GM18873 (cell line): ENCODE results near the gene NDUFB2.
"Not testable (repeated sequence)": the region's sequence is repeated elsewhere in the genome, so short reads cannot be mapped to it uniquely, and the experiment has no call there.

Source experiments
- ATAC-seq: cut with Tn5 transposase; IDR thresholded peaks from one replicate; pipeline ENCODE4 v1.9.1; 2021; ENCODE audit warnings: mild to moderate bottlenecking, moderate library complexity, moderate number of reproducible peaks; ENCODE audit not compliant: unreplicated experiment, low FRiP score

Gene NDUFB2

DNA sequence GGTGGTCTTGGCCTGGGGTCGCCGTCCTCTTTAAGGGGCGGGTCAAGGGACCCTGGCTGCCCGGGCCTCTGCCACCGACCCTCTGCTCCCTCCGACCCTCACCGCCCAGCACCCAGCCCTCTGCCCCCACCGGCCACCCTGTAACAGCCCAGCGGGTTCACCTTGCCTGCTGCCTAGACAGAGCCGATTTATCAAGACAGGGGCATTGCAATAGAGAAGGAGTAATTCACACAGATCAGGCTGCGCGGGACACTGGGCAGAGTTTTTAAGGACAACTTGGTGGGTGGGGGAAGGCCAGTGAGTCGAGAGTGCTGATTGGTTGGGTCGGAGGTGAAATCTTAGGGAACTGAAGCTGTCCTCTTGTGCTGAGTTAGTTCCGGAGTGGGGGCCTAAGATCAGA is 24.5 kb upstream of the NDUFB2 start:
- no peak for ATAC-seq

DNA sequence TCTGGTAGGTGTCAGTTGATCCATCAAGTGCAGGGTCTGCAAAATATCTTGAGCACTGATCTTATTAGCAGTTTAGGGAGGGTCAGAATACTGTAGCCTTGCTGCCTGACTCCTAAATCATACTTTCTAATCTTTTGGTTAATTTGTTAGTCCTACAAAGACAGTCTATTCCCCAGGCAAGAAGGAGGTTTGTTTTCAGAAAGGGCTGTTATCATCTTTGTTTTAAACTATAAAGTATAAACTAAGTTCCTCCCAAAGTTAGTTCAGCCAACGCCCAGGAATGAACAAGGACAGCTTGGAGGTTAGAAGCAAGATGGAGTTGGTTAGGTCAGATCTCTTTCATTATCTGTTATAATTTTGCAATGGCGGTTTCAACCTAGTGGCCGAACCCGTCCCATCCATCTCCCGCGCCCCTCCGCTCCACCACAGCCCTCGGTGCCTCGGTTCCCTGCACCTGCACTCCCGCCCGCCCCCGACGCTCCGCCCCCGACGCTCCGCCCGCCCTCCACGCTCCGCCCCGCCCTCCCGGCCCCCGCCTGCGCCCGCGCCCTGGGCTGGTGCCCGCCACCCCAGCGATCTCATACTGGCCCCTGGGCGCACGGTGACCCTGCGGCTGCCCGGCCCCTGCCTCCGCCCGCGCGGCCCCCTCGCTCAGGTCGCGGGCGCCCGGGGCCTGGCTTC is 24.0 kb upstream of the NDUFB2 start, which contains the start of gene ADCK2:
TSS of gene ADCK2 (plus strand) at position 564 of the 681 bp plus-strand sequence. CDS start 386 bp downstream, outside the sequence.
- peak; percentile 36 for ATAC-seq

DNA sequence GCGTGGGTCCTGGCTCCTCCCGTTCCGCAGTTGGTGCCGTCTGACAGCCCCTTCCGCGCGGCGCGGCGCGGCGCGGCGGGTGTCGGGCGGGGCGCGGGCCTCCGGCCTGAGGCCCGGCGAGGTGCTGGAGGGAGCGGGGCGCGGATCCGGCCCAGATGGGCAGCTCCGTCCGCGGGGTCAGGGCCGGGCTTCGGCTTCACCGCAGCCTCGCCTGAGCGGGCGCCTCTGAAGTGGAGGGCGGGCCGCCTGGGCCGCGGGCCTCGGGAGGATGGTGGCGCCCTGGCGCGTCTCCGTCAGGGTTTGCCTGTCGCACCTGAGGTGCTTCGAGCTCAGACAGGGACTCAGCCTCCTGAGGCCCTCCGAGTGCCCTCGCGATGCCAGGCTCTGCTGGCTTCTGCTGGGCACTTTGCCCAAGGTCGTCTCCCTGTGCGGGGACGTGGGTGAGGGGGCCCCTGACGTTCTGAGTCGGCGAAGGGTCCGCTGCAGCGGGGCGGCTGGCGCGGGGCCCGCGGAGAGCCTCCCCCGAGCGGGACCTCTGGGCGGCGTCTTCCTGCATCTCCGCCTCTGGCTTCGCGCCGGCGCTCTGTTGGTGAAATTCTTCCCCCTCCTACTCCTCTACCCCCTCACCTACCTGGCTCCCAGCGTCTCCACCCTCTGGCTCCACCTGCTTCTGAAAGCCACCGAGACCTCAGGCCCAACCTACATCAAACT is 23.3 kb upstream of the NDUFB2 start:
- peak; percentile 51 for ATAC-seq

DNA sequence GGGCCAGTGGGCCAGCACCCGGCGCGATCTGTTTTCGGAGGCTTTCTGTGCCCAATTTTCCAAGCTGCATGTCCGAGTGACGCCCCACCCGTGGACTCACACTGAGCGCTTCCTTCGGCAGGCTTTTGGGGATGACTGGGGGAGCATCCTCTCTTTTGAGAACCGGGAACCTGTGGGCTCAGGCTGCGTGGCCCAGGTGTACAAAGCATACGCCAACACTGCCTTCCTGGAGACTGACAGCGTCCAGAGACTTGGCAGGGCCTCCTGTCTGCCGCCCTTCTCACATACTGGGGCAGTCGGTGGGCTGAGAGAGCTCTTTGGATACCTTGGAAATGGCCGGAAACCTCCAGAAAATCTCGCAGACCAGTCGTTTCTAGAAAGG is 22.7 kb upstream of the NDUFB2 start:
- ATAC-seq: no peak

DNA sequence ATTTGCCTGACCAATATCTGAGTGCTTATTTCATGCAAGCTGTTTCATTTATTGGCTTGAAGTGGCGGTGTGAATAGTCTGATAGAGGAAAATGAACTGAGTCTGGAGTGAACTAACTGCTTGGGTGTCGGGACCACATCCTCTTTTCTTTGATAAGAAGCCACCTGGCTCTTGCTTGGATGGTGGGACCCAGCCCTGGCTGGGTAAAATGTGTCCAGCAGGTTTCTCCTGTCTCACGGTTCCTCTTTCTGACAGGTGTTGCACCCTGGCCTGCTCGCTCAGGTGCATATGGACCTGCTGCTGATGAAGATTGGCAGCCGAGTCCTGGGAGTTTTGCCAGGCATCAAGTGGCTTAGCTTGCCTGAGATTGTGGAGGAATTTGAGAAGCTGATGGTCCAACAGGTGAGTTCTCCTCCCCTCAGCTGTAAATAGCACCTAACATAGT is 22.1 kb upstream of the NDUFB2 start:
- ATAC-seq: no peak

DNA sequence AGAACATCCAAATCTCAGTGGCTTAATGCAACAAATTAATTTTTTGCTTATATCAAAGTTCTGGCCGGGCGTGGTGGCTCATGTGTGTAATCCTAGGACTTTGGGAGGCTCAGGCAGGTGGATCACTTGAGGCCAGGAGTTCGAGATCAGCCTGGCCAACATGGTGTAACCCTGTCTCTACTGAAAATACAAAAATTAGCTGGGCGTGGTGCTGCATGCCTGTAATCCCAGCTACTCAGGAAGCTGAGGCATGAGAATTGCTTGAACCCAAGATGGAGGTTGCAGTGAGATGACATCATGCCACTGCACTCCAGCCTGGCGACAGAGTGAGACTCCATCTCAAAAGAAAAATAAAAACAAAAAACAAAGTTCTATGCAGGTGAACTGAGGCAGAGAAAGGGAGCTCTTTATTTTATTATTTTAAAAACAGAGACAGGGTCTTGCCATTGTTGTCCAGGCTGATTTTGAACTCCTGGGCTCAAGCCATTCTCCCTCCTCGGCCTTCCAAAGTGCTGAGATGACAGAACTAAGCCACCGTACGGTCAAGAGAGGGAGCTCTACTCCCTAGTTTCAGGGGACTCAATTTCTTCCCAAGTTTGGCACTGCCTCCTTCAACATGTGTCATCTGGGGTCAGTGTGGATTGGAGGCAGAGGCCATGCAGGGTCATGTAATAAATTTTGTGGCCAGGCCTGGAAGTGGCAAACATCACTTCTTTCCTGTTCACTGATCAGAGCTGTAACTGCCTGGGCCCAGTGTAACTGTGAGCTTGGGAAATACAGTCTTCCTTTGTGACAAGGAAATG is 21.4 kb upstream of the NDUFB2 start:
- ATAC-seq: no peak

DNA sequence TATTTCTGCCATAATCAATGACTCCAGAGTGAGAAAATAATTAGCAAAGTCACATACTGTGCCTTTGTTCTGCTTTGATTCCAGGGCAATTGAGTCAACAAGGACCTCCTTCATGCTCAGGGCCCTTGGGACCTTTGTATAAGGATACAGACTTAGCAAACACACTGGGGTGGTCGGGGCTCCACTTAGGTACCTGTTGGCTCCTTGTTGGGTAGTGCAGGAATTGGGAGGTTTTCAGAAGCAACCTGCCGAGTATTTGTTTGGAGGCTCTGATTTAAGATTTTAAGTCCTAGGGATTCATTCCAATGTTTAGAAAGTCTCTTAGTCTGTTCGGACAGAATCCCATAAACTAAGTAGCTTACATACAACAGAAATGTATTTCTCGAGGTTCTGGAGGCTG is 20.8 kb upstream of the NDUFB2 start:
- ATAC-seq: no peak

DNA sequence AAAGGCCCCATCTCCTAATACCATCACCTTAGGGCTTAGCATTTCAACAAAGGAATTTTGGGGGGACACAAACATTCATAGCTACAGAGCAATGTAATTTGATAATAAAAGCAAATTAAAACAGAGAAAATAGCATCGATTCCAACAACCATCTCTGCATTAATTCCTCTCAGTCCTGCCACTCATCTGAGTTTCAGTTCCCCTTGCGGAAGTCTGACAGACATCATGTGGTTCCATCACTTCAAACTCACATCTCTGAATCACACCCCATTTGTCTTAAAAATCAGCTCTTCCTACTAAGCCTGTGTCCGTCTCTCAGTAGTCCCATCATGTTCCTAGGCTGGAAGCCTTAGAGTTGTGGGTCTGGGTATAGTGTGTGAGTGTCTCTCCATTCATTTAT is 20.2 kb upstream of the NDUFB2 start:
- no peak for ATAC-seq

DNA sequence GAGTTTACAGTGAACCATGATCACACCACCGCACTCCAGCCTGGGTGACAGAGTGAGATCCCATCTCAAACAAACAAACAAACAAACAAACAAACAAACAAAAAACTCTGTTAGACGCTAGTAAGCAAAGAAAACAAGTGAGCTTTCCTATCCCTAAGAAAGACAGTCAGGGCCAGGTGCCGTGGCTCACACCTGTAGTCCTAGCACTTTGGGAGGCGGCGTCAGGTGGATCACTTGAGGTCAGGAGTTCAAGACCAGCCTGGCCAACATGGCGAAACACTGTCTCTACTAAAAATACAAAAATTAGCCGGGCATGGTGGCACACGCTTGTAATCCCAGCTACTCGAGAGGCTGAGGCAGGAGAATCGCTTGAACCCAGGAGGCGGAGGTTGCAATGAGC is 19.6 kb upstream of the NDUFB2 start:
- ATAC-seq: not testable (repeated sequence)

DNA sequence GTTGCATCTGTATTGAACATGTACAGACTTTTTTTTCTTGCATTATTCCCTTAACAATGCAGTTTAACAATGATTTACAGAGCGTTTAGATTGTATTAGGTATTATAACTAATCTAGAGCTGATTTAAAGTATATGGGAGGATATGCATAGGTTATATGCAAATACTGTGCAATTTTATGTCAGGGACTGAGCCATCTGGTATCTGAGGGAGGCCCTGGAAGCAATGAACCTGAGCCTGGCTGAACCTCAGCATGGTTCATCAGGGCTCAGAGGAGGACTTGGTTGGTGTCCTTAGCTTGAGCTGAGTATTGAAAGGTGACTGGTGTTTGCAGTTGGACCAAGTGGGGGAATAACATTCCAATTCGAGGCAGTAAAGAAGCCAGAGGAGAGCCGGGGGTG is 19.0 kb upstream of the NDUFB2 start:
- no peak for ATAC-seq

DNA sequence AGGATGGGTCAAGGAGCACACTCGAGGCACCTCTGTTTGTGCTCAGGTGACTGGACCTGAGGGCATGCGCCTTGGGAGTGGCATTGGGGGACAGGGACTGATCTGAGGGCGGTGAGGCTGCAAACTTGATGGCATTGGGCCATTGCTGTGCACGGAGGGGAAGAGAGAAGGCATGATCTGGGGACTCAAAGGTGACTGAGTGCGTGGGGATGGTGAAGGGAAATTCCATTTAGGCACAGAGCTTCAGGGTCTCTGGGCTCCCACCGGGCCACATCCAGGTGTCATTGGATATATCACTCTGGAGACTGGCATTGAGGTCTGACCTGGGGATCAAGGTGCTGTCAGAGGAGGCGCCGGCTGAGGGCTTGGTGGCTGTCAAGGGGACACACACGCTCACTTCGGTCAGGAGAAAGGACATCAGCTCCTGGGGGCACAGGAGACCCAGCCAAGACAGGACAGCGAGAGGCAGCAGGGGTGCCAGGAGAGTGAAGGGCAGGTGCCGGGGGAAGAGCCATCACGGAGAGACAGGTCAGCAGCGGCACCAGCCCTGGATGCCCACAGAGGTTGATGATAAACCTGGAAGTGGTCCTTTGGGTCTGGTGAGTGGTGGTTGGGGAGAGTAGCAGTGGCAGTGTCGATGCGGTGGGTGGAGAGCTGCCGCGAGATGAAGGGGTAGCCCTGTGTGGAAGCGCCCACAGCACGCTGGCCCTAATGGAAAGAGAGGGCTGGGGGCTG is 18.3 kb upstream of the NDUFB2 start:
- ATAC-seq: no peak

DNA sequence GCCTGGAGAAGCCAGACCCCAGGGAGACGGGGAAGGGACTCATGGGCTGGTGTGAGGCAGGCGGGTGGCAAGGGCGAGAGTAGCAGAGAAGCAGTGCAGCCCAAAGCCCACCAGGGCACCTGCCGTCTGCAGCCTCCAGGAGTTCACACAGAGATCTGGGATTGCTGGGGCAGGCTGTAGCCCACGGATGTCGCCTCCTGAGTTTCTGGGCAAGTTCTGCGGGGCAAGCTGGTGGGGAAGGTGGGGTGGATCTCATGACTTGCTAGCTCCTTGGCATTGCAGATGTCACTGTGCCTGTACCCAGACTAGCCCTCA is 17.7 kb upstream of the NDUFB2 start:
- no peak for ATAC-seq

DNA sequence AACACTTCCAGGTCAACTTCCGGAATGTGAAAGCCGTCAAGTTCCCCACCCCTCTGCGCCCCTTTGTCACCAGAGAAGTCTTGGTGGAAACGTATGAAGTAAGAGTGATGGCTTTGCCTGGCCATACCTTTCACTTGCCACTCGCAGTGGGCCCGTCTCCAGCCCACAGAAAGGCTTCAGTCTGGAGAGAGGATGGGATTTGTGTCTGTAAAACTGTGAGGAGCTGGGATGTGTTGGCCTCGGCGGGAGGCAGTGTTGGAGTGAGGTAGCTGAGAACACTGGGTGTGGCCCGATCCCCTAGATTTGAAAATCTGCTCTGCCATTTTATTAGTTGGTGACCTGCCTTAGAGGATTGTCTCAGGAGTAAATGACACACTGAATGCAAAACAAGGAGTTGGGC is 17.3 kb upstream of the NDUFB2 start:
- ATAC-seq: no peak

DNA sequence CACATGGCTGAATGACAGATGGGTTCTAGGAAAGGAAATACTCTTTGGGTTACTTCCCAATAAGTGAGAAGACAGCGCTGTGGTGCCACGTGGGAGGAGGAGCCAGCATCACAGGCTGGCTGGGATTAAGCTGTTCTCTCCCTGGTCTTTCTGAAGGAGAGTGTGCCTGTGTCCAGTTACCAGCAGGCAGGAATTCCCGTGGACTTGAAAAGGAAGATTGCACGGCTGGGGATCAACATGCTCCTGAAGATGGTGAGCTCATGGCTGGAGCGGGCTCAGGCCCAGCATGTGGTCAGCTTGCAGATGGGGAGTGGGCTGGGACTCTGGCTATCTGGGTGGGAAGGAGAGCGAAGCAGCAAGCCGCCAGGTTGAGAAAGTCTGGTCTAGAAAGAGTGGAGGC is 15.6 kb upstream of the NDUFB2 start:
- no peak for ATAC-seq

DNA sequence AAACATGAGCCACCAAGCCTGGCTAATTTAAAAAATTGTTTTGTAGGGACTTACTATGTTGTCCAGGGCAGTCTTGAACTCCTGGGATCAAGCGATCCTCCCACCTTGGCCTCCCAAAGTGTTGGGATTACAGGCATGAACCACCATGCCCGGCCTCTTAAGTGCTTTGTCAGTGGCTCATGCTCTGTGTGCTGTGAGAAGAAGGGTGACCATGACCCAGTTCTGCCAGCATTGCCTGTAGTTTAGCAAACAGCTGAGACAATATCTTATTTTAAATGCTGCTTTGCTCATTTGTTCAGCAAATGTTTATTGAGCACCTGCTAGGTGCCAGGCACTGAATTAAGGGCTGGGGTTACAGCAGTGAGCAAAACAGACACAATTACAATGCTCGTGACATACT is 14.7 kb upstream of the NDUFB2 start:
- ATAC-seq: no peak

DNA sequence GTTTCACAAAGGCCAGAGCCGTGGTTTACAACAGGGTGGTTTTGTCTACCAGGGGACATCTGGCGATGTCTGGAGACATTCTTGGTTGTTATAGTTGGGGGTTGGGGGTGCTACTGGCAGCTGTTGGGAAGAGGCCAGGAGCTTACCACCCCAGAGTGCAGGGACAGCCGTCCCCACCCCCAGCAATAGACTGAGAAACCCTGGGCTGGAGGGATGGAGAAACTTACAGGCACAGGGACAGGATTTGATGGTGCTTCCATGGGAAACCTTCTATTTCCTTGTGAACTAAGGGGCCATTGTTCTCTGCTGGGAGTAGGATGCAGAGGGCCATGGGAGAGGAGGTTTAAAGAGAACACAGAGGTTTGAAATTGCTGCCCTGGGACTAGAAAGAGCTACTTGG is 12.9 kb upstream of the NDUFB2 start:
- ATAC-seq: no peak

DNA sequence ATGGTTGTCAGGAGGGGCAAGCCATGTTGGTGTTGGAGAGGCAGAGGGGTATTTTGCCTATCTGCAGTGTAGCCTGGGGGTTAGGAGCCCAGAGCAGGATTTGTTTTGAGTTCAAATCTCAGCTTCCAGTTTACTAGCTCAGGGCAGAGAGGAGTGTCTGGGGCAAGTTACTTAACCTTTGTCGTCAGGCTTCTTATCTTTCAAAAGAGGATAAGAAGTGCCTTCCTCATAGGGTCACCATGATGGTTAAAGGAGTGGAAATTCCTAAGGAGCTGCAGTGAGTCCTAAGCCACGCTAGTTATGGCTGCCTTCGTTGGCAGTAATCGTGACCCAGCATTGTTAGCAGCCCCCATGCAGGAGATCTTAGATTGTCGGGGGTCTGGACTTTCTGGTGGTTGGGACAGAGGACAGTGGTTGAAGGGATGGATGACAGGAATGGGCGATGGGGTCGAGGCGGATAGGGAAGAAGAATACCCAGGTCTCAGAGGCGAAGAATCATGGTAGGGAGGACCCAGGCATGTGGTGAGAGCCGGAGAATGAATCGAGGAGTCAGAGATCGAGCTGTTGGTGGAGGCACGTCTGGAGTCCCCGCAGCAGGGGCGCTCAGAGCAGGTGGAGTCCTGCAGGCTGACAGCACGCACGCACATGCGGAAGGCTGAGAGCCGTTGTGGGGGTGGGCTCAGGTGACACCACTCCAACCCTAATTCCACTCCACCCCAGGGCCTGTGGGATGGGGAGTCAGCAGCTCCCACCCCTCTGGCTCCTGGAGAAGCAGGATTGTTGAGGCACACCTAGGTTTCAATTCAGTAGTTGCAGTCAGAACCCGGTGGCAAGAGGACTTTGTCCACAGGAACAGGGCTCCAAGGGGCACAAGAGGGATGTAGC is 12.2 kb upstream of the NDUFB2 start:
- ATAC-seq: no peak

DNA sequence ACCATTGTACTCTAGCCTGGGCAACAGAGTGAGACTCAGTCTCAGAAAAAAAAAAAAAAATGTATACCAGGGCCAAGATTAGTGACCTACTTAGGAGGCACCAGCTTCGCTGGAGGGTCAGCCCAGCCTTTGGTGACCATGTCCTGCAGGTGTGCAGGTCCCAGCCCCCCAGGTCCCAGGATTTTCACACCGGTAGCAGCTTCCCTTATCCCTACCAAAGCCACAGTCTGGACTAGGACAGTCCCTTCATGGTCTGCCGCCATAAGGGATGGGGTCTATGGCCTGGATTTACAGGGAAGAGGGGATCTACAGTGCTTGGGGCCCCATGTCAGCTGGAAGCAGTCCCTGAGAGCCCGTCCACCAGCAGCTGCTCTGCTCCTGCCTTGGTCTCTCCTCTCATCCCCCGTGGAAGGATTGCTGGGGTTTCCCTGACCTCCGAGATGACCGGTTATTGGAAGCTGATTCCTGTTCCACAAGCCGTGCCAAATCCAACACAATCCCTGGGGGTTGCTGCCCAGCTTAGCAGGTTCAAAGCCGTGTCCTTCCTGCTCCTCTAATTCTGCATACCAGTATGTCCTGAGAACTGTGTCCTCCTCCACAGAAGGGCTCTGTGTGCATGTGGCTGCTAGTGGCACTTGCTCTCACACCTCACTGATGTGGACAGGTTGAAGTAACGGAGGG is 11.0 kb upstream of the NDUFB2 start:
- ATAC-seq: no peak

DNA sequence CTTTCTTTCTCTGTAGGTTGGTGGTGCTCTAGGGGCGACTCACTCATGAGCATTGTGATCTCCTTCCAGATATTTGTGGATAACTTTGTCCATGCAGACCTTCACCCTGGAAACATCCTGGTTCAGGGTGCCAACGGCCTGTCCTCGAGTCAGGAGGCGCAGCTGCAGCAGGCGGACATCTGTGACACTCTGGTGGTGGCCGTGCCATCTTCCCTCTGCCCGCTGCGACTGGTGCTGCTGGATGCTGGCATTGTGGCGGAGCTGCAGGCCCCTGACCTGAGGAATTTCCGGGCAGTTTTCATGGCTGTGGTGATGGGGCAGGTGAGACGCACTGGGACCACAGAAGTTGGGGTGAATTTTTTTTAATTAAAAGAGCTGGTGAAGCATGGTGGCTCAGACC is 9.6 kb upstream of the NDUFB2 start:
- ATAC-seq: no peak
